Right cardiac atrium (tissue), 5 donors: Measurements from ENCODE around the gene WDCP. TPM values are rescaled to one million over a fixed set of nuclear protein-coding genes. Genes with fewer than 3 reads are reported as not detected.
"Not testable (repeated sequence)": the region's sequence is repeated elsewhere in the genome, so short reads cannot be mapped to it uniquely, and the experiment has no call there.

Experiments
- ATAC-seq, 2 donors: fragments of 200-7000 bp; cut with Tn5 transposase; one replicate each; pipeline versions ENCODE4 v1.8.0 to v1.9.1; 2020; ENCODE audit warnings: moderate library complexity in 2 of 2, mild to moderate bottlenecking in 1 of 2
- DNase-seq, 3 donors: peaks; one replicate each; pipeline ENCODE4 v3.0.0-alpha.2; 2020
- H3K27ac ChIP-seq: one replicate; pipeline ENCODE4 v1.5.1; 2013; ENCODE audit warnings: mild to moderate bottlenecking, low read length, control low read depth, moderate library complexity
- H3K27me3 ChIP-seq: one replicate; pipeline ENCODE4 v1.6.1; 2013; ENCODE audit not compliant: control insufficient read depth, insufficient read depth
- H3K4me1 ChIP-seq: one replicate; pipeline ENCODE4 v1.6.1; 2013; ENCODE audit warnings: low read length; ENCODE audit not compliant: control insufficient read depth, insufficient read depth
- H3K4me3 ChIP-seq: one replicate; pipeline ENCODE4 v1.5.1; 2013; ENCODE audit warnings: low read length, control low read depth
- H3K9me3 ChIP-seq: one replicate; pipeline ENCODE4 v1.6.1; 2013; ENCODE audit warnings: low read length; ENCODE audit not compliant: control insufficient read depth
- WGBS: extraction: QIAGEN DNeasy Blood & Tissue Kit; methylation state at CpG from one replicate; pipeline ENCODE4 v1.1.7; 2013; 5-methylcytosine and 5-hydroxymethylcytosine counted together
- intact Hi-C, 4 donors: fragments of 100-400 bp; cut with DNase I; formaldehyde crosslinking; loops; one replicate each; pipeline versions ENCODE4 v1.11.0 to v1.14.0; 2022 to 2023
- polyA plus RNA-seq: library from polyadenylated mRNA; stranded (reverse); fragments of 200-250 nt; gene quantifications from one replicate; pipeline ENCODE4 v1.2.3, GENCODE V29; 2013
- total RNA-seq, 4 donors: library from RNA; stranded (reverse); fragmentation: NEBNext Ultra II Directional; extraction: Animal tissue kit (Norgen Biotek cat#: 25700); gene quantifications; one replicate each; pipeline ENCODE4 v1.2.1, GENCODE V29; 2021
- donor health status: healthy with polysubstance abuse.
- donor health status: DM: no; HTN: yes; CAD: no.
- donor health status: DM: no; HTN: no; CAD: no.
- donor health status: DM: no; HTN: yes; CAD: no; lungs with severe emphysema.
- donor health status: DM: yes; HTN: yes; CAD: no.

The WDCP gene
- total and polyA plus RNA-seq, 5 donors: 2.1 to 7.3 (median 5.9) TPM

DNA sequence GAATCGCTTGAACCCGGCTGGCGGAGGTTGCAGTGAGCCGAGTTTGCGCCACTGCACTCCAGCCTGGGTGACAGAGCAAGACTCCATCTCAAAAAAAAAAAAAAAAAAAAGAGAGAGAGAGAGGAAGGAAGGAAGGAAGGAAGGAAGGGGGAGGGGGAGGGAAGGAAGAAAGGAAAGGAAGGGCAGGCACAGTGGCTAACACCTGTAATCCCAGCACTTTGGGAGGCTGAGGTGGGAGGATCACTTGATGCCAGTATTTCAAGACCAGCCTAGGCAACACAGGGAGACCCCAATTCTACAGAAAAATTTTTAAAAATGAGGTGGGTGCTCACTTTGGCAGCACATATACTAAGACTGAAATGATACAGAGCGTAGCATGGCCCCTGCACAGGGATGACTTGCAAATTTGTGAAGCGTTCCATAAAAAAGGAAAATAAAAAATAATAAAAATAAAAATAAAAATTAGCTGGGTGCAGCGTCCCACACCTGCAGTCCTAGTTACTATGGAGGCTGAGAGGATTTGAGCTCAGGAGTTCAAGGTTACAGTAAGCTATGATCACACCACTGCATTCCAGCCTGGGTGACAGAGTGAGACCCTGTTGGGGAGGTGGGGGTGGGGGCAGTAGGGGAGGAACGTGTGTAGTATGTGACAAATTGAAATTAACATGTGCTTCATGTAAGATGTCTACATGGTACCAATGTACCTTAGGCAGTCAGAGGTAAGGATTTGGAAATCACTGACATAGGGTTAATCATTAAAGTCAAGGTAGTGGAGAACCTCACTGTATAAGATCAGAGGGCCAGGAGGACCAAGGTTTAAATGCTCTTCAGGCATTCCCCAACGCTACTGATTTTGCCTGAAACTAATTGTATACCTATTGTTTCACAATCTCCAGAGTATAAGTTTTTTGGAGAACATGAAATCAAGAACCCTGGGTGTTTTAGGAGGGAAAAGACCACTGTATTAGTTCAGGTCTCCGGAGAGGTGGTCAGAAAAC lies 1.4 kb downstream of the WDCP start:
- WGBS: 85% methylated on average over 11 of the region's 11 CpGs
- ATAC-seq: no peak
- Histone ChIP-seq H3K4me1 (peaks cover 2% of the 10 kb centered on the region), H3K4me3 (peak overlapping the region; percentile 58), H3K9me3 (no peaks in the 10 kb centered on the region), H3K27me3 (no peaks in the 10 kb centered on the region), H3K27ac (no peak overlapping the region)
- no peak for DNase-seq
- intact Hi-C loops: no loop called here

DNA sequence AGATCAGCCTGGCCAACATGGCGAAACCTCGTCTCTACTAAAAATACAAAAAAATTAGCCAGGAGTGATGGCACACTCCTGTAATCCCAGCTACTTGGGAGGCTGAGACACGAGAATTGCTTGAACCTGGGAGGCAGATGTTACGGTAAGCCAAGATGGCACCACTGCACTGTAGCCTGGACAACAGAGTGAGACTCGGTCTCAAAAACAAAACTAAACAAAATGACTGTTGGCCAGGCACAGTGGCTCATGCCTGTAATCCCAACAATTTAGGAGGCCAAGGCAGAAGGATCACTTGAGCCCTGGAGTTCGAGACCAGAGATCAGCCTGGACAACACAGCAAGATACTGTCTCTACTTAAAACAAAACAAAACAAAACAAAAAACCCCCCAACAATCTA lies 4.1 kb downstream of the WDCP start:
- H3K9me3 ChIP-seq, intact Hi-C loops, DNase-seq, H3K27ac ChIP-seq, ATAC-seq, H3K27me3 ChIP-seq, H3K4me1 ChIP-seq, H3K4me3 ChIP-seq: not testable (repeated sequence)
- 96% methylated on average over 6 of the region's 6 CpGs for WGBS

DNA sequence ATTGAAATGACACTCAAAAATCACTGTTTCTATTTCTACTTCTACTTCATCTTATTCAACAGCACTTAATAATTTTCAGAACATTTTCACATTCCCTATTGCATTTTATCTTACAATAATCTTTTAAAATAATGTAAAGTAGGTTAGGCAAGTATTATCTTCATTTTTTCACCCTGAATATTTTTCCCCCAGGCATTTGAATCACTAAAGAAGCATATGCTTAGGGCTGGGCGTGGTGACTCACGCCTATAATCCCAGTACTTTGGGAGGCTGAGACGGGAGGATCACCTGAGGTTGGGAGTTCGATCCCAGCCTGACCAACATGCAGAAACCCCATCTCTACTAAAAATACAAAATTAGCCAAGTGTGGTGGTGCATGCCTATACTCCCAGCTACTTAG lies 6.7 kb downstream of the WDCP start:
- Histone ChIP-seq H3K27me3 (no peaks in the 10 kb centered on the region), H3K4me3 (no peak overlapping the region), H3K27ac (no peak overlapping the region), H3K9me3 (no peaks in the 10 kb centered on the region), H3K4me1 (no peaks in the 10 kb centered on the region)
- WGBS: 97% methylated on average over 4 of the region's 4 CpGs
- DNase-seq: no peak
- intact Hi-C loops: no loop called here
- ATAC-seq: no peak

DNA sequence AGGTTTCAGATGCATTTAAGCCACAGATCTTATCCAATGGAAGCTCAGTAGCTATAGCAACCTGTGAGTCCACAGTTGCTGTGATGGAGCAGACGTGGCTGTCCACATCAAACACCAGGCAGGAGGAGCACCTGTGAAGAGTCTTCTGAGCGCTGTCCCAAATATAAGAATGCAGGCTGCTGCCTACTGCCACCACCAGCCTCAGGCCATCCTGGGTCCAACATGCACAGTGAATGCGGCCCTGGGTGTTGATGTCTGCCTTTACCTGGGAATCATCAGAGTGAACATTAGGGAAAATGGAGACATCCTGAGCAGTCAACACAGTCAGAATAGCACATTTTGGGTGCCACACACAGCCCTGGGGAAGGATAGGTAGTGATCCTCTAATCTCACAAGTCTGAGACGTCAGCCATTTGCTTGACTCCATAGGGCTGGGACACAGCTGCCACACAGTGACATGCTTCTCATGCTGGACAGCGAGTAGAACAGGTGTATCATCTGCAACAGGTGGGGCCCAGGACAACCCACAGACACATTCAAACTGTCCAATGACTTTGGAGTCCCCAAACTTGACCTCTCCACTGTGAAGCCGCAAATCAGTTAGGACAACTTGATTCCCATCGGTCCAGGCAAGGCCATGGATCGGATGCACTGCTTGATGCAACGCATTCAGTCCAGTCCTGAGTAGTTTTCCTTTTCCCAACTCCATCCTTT lies 8.2 kb downstream of the WDCP start:
- H3K4me1 ChIP-seq: no peaks in the 10 kb centered on the region
- DNase-seq (no peak), ATAC-seq (no peak)
- intact Hi-C loops: no loop called here
- 96% methylated on average over 9 of the region's 9 CpGs for WGBS
- H3K27me3 ChIP-seq: no peaks in the 10 kb centered on the region
- H3K27ac ChIP-seq: no peak overlapping the region
- H3K4me3 ChIP-seq: no peak overlapping the region
- H3K9me3 ChIP-seq: no peaks in the 10 kb centered on the region

DNA sequence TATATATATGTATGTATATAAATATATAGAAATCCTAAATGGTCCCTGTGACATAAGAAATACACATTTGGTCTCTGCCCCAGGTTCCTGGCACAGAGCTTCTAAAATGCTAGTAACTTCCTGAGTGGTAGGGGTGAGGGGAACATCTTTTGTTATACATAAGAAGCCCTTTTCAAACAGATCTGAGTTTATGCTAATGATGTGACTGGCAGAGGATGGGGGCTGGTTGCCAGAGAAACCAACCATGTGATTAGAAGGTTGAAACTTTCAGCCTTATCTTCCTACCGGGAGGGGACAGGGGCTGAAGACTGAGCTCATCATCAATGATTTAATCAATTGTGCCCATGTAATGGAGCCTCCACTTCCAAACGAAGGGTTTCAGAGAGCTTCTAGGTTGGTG lies 21.0 kb downstream of the WDCP start:
- Histone ChIP-seq H3K27me3 (no peaks in the 10 kb centered on the region), H3K4me1 (no peaks in the 10 kb centered on the region), H3K9me3 (no peaks in the 10 kb centered on the region), H3K4me3 (no peak overlapping the region), H3K27ac (no peak overlapping the region)
- ATAC-seq: no peak
- intact Hi-C loops: no loop called here
- WGBS: 49% methylated on average over 2 of the region's 2 CpGs
- no peak for DNase-seq

DNA sequence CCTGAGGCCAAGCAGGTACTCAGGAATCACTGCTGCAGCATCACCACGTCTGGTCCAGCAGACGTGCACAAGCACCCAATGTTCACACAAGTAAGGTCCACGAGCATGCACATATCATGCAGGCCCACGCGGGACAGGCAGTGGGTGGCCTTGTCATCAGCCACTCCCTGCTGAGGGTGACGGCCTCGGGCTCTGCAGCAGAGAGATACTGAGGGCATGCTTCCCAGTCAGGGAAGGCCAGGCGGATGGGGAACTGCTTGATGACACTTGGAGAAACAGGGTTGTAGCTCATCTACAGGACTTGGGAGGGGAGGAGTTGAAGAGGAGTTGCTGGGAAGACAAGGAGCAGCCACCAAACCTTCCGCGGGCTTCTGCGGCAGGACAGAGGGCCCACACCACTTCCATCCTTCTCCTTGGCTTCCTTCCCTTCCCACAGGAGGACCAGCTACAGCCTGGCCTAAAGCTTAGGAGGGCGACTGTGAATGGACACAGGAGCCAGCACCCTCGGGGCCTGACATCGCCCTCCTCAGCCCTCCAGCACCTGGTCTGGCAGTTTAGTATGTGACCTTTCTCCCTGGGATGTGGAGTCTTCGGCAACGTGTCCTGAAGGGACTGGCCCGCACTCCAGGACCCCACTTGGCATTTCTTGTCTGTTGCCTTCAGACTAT lies 22.1 kb downstream of the WDCP start:
- ATAC-seq (no peak), DNase-seq (no peak)
- intact Hi-C loops: no loop called here
- Histone ChIP-seq H3K27me3 (no peaks in the 10 kb centered on the region), H3K9me3 (no peaks in the 10 kb centered on the region), H3K4me1 (no peaks in the 10 kb centered on the region), H3K27ac (no peak overlapping the region), H3K4me3 (no peak overlapping the region)
- 89% methylated on average over 17 of the region's 17 CpGs for WGBS

DNA sequence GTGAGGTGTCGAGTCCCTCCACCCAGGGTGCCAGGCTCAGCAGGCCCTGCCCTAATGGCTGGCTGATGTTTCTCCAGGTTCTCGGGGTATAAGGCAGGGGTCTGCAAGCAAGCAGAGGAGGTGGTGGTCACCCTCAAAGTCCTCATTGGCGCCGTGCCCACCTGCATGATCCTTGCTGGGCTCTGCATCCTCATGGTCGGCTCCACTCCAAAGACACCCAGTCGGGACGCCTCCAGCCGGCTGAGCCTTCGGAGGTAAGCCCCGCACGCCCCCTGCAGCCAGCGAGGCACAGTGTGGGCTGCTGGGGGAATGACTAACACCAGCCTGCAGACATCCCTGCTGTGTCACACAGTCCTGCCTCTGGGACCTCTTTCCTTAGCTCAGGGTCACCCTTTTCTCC lies 23.2 kb downstream of the WDCP start:
- intact Hi-C loops: no loop called here
- no peak overlapping the region for H3K27ac ChIP-seq
- H3K4me3 ChIP-seq: no peak overlapping the region
- WGBS: 56% methylated on average over 12 of the region's 12 CpGs
- DNase-seq: peak in 2 of 3 donors; percentile 70 to 73
- H3K27me3 ChIP-seq: no peaks in the 10 kb centered on the region
- ATAC-seq: peak; percentile 27 to 36
- no peaks in the 10 kb centered on the region for H3K4me1 ChIP-seq
- H3K9me3 ChIP-seq: no peaks in the 10 kb centered on the region

DNA sequence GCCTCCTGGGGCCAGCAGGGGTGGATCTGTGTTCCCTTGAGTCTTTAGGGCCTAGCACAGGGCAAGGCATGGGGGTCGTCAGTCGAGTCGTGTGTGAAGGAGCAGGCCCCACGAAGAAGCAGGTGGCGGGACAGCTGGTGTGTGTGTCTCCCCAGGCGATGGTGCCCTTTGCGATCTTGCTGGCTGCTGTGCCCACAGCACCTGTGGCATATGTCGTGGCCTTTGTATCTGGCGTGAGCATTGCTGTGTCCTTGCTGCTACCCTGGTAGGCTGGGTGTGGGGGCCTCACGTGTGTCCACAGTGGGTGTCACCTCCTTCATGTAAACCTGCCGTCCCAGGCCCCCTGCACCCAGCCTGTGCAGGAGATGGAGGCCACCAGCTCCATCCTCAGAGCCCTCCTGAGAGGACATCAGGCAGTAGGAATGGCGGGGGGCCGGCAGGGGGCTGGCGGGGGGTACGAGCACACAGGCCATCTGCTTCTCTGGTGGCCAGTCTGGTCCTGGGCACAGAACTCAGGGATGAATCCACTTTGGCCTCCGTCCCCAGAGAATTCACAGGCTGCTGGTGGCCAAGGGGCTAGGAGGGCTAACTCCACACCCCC lies 24.1 kb downstream of the WDCP start:
- no peak overlapping the region for H3K27ac ChIP-seq
- no peaks in the 10 kb centered on the region for H3K27me3 ChIP-seq
- DNase-seq (no peak), ATAC-seq (no peak)
- H3K4me1 ChIP-seq: no peaks in the 10 kb centered on the region
- H3K9me3 ChIP-seq: no peaks in the 10 kb centered on the region
- no peak overlapping the region for H3K4me3 ChIP-seq
- intact Hi-C loops: no loop called here
- 86% methylated on average over 16 of the region's 16 CpGs for WGBS

DNA sequence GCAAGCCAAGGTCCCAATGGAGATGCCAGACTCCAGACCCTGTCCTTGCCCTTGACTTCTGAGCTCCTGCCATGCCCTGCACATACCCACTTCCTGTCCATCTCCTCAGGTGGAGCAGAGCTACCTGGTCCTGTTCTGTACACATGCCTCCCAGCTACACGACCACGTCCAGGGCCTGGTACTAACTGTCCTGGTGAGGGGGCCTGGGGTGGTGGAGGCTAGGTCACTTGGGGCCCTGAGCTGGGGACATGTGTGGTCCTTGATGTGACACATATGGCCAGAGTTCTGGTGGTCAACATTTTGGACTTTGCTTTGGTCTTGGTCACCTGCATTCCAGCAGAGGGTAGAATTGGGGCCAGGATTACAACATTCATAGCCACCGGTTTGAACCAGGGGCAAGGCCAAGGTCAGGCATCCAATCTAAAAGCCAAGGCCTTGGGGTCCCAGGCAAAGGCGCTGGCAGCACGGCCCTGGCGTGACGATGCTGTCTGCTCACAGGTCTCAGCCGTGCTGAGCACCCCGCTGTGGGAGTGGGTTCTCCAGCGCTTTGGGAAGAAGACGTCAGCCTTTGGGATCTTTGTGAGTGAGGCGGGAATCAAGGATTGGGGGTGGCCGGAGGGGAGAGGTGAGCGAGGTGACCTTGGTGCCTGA lies 24.7 kb downstream of the WDCP start:
- 95% methylated on average over 14 of the region's 14 CpGs for WGBS

DNA sequence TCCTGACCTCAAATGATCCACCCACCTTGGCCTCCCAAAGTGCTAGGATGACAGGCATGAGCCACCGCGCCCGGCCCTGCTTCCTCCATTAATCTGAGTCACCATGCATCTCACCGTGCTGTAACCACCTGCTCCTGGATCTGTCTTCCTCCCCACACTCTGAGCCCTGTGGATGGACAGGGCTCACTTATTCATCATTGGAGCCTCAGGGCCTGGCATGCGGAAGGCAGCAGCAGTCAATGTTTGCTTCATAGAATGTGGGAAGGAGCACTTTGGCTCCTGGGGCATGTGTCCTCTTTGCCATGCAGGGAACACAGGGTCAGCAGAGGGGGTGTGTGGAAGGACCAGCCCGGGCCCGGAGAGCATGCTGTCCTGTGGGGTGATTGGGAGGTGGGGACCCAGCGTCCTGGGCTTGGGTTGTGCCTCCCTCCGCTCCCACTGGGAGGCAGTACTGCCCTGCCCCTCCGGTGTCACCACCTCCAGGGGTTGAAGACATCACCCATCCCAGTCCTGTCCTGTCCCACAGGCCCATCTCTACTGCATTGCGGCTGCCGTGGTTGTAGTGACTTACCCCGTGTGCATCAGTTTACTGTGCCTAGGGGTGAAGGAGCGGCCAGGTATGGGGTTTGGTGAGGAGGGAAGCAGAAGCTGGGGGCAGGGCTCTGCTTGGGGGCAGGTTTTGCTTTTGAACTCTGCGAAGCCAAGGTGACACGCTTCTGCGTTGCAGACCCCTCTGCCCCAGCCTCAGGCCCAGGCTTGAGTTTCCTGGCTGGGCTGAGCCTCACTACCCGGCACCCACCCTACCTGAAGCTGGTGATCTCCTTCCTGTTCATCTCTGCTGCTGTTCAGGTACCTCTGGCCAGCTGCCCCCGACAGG lies 25.8 kb downstream of the WDCP start:
- H3K4me3 ChIP-seq: no peak overlapping the region
- no peaks in the 10 kb centered on the region for H3K27me3 ChIP-seq
- H3K9me3 ChIP-seq: no peaks in the 10 kb centered on the region
- H3K27ac ChIP-seq: no peak overlapping the region
- no peaks in the 10 kb centered on the region for H3K4me1 ChIP-seq
- DNase-seq (peak in 1 of 3 donors; percentile 62), ATAC-seq (peak in 1 of 2 donors; percentile 9)
- intact Hi-C loops: no loop called here
- 78% methylated on average over 19 of the region's 19 CpGs for WGBS

More for the DNA sequence above, 24.7 kb downstream of the WDCP start:
- ATAC-seq: no peak
- intact Hi-C loops: no loop called here
- no peaks in the 10 kb centered on the region for H3K9me3 ChIP-seq
- no peak for DNase-seq
- no peak overlapping the region for H3K27ac ChIP-seq
- no peak overlapping the region for H3K4me3 ChIP-seq
- H3K4me1 ChIP-seq: no peaks in the 10 kb centered on the region
- no peaks in the 10 kb centered on the region for H3K27me3 ChIP-seq
